RPMI7951 (cell line): ENCODE measurements around the gene NLN. TPM values are rescaled to one million over a fixed set of nuclear protein-coding genes. Genes with fewer than 3 reads are reported as not detected.
"Not testable (repeated sequence)": the region's sequence is repeated elsewhere in the genome, so short reads cannot be mapped to it uniquely, and the experiment has no call there.

Source experiments
- DNase-seq: peaks from one replicate; pipeline ENCODE4 v3.0.0-alpha.2; 2012; ENCODE audit warnings: low read depth
- total RNA-seq: library from RNA; depleted of rRNA; stranded (reverse); fragments of >200 nt; shearing (Covaris generic); gene quantifications from 2 replicates; pipeline ENCODE4 v1.2.3, GENCODE V29; 2014

NLN gene
- total RNA-seq, 1 experiment from 2014 or later: 24.6 TPM

DNA sequence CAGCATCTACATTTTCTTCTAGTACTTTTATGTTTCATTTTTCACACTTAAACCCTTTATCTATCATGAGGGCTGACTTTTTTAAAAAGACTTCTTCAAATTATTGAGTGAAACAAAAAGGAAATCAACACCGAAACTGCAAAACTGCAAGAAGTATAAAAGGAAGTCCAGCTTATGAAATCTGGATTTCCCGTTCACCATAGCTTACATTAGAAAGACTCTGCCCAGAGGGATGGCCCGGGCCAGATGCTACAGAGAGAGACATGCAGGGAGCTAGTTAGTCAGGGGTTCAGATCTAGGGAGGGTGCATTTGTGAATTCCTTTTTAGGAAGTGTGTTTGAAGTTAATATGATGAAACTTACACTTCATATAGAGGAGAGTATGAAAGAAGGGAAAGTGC, 10.0 kb downstream of the NLN start:
- not testable (repeated sequence) for DNase-seq

DNA sequence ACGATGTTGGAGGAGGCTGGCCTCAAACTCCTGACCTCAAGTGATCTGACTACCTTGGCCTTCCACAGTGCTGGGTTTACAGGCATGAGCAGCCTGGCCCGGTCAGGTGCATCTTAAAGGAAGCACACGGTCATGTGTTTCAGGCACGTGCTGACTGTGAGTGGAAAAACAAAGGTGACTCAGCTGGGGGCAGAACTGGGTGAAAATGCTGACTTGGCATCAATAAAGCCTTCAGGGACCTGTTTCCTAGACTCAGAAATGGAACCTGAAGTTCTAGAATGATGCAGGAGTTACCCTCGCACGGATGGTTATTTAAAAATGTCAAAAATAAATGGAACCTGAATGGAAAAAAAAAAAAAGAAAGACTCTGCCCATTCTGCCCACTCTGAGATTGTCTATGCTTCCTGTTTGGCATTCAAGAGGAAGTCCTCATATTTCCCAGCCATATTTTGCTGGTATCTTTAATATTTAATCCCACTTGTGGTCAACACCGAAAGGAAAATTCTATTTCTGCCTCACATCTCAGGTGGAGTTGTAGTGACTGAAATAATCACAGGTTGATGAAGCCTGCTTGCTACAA, 12.3 kb downstream of the NLN start:
- DNase-seq: not testable (repeated sequence)

DNA sequence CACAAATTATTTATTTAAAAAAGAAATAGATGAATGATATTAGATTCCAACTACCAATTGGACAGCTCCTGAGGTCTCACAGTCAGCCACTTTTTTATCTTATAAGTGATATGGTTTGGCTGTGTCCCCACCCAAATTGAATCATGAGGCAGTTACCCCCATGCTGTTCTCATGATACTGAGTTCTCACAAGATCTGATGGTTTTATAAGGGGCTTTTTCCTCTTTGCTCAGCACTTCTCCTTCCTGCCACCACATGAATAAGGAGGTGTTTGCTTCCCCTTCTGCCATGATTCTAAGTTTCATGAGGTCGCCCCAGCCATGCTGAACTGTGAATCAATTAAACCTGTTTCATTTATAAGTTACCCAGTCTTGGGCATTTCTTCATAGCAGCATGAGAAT, 12.9 kb downstream of the NLN start:
- no peak for DNase-seq

DNA sequence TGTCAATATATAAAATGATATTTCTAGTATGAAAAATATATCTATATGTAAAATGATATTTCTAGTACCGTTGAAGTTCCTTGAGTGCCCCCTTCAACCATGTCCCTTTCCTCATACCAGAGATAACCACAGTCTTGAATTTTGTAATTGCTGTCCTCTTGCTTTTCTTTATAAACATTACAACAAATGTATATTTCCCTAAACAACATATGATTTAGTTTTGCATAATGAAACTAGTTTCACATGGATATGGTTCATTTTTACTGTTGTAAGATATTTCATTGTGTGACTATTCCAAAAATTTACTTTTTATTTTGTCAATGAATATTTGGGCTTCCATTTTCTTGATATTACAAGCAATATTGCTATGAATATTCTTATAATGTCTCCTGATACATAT, 14.0 kb downstream of the NLN start:
- DNase-seq: no peak

DNA sequence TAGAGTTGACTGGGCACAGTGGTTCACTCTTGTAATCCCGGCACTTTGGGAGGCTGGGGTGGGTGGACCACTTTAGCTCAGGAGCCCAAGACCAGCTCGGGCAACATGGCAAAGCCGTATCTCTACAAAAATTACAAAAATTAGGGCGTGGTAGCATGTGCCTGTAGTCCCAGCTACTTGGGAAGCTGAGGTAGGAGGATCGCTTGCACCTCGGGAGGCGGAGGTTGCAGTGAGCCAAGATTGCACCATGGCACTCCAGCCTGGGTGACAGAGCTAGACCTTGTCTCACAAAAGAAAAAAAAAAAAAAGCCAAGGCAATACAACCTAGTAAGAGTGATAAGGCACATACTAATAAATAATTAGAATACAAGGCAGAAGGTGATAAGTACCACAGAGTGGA, 15.8 kb downstream of the NLN start:
- no peak for DNase-seq

DNA sequence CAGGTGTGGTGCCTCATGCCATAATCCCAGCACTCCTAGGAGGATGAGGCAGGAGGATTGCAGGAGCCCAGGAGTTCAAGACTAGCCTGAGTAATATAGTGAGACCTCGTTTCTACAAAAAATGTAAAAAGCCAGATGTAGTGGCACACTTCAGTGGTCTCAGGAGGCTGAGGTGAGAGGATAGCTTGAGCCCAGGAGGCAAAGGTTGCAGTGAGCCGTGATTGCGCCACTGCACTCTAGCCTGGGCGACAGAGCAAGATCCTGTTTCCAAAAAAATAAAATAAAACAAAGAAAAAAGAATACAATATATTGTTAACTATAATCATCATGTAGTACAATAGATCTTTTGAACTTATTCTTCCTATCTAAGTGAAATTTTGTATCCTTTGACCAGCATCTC, 16.3 kb downstream of the NLN start:
- DNase-seq: no peak

DNA sequence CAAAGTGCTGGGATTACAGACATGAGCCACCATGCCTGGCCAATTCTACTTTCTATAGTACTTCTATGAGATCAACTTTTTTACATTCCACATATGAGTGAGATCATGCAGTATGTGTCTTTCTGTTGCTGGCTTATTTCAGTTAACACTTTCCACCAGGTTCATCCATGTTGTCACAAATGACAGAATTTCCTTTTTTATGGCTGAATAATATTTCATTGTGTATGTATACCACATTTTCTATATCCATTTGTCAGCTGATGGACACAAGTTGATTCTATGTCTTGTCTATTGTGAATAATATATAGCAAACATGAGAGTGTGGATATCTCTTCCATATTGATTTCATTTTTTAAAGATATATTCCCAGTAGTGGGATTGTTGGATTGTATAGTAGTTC, 17.2 kb downstream of the NLN start:
- no peak for DNase-seq

DNA sequence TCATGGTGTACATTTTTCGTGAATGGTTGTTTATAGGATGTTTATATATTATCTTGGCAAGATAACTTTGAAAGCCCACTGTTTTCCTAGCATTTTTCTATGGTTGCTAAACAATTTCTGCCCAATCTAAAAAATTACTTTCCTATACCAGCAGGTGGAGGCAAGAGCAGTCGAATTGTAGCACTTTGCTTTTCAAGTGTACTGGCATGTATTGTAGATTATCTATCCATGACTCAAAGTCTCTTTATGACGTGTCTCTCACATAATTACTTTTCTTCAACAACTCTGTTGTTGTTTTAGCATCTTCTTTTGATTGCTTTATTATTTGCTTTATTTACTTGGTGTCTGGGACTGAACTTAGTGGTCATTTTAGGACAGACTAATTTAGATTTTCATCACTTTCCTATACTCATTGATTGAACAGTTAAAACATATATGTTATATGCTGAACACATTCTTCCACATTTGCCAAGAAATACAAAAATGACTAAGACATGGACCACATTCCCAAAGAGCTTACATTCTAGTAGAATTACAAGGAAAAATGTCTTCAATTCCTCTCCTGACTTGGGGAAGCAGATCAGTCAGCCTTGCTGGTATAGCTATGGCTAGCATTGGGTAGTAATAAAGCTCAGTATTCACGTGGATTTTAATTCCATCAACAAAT, 20.7 kb downstream of the NLN start:
- peak; percentile 63 for DNase-seq

DNA sequence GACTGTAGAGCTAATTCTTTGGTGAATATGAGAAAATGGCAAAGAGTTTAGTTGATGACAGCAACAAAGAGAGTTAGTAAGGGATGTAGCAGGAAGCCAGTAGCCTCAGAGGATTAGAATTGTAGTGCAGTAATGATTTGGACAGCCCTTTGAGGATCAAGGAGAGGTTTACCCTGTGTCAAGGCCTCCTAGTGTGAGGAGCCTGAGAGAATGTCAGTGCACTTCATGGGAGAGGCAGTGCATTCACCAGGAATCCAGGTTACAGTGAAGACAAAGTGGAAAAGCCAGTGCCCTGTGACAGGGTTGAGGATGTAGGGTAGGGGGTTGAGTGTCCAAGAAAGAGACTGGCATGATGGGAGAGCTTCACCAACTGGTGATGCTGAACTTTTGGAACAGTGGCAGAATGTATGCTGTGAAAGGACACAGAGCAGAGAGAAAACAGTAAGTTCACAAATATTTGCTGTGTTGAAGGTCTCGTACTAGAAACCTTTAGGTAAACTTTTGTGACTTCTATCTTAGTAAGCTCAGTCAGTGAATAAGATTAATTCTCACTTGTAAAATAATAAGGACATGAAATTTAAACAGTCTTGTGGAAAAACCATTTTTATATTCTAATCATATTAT, 27.3 kb downstream of the NLN start:
- no peak for DNase-seq

DNA sequence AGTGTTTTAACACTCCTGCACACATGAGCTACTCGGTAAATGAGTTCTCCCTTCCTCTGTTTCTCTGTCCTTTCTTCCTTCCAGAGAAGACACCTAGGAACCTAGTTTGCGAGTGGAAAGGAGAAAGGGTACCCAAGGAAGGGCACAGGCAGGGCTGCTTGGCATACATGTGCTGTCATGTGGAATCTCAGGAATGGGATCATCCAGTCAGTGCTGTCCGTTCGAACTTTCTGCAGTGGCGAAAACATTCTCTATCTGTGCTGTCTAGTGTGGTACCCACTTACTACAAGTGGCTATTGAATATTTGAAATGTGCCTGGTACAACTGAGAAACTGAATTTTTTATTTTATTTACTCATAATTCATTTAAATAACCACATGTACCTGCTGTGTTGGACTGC, 28.0 kb downstream of the NLN start:
- no peak for DNase-seq

DNA sequence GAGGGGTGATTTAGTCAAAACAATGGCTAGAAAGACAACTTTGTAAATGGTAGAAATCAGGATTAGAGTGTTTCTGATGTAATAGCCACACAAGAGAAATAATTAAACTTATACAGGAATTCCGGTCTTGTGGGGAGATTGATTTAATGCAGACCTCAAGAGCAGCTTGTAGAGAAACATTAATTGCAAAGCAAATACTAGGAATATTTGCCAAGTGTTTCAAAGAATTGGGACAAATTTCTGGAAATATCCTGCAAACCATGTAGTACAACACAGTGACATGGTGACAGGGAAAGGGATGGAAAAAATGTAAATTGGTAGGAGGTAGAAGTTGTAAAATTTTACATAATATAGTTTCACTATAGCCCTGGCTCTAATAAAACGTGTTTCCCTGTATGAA, 28.9 kb downstream of the NLN start:
- DNase-seq: no peak

DNA sequence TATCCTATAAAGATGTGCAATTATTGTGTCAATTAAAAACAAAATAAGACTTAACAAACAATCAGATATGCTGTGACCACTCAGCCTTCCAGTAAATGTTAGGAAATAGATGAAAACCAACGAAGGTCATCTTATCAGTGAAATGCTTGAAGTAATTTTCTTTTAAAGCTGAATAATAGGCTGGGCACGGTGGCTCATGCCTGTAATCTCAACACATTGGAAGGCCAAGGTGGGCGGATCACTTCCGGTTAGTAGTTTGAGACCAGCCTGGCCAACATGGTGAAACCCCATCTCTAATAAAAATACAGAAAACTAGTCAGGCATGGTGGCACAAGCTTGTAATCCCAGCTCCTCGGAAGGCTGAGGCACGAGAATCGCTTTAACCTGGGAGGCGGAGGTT, 31.2 kb downstream of the NLN start:
- no peak for DNase-seq

DNA sequence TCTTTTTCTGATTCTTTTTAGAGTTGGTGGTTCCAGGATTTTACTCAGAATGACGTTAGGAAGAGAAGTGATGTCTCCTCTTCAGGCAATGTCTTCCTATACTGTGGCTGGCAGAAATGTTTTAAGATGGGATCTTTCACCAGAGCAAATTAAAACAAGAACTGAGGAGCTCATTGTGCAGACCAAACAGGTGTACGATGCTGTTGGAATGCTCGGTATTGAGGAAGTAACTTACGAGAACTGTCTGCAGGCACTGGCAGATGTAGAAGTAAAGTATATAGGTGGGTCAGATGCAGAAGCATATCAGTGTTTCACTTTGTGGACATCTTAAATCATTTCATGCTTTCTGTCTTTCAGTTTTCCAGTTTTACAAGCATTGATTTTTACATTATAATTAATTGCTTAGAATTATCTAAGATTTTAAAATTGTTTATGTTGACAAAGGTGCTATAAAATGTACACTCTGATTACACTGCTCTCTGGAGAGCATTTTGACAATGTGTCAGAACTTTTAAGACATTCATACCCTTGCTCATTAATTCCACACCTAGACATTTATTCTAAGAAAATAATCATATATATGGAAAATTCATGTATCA, 36.6 kb downstream of the NLN start:
- no peak for DNase-seq

DNA sequence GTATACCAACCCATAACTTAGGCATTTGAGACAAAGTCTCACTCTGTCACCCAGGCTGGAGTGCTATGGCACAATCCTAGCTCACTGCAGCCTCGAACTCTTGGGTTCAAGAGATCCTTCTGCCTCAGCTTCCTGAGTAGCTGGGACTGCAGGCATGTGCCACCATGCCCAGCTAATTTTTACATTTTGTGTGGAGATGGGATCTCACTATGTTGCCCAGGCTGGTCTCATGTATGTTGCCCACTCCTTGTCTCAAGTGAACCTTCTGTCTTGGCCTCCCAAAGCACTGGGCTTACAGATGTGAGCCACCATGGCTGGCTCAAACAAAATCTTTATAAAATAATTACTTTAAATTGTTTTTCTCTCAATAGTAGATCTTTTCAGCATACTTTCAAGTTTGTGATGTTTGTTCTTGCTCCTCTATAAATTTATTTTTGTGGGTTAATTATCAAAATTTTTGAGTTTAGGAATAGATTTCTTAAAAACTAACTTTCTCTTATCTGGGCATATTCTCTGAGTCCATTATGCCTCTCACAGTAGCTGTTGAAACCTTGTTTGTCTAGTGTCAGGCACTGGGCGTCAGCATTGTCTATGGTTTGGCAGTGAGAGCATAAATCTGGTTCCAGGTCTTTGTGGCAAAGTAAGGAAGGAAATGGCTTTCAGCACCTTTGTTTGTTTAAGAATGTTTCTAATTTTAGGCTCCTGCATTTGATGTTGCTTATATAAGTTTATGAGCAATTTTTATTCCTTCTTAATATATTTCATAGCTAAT, 38.7 kb downstream of the NLN start:
- DNase-seq: peak; percentile 40

DNA sequence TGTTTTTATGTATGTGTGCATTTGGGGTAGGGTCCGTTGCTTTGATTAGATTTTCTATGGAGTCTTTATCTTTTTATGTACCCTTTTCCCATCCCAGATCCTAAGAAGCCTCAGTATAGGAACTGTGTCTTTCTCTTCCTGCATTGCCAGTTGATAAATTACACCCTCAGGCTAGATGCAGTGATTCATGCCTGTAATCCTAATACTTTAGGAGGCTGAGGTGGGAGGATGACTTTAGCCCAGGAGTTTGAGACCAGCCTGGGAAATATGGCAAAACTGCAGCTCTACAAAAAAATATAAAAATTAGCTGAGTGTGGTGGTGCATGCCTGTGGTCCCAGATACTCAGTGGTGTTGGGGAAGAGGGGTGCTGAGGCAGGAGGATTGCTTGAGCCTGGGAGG, 40.2 kb downstream of the NLN start:
- peak; percentile 57 for DNase-seq

DNA sequence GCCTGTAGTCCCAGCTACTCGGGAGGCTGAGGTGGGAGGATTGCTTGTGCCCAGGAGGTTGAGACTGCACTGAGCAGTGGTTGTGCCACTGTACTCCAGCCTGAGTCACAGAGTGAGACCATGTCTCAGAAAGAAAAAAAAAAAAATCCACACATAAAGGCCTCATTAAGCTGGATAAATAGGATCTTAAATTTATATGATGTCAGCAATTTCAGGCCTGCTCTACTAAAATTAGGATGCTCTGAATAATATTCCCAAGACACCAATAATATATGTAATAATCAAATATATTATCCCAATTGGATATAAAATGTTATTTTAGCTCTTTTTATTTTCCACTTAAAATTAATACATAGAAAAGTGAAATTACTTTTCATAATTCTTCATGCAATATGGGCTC, 43.6 kb downstream of the NLN start:
- no peak for DNase-seq

DNA sequence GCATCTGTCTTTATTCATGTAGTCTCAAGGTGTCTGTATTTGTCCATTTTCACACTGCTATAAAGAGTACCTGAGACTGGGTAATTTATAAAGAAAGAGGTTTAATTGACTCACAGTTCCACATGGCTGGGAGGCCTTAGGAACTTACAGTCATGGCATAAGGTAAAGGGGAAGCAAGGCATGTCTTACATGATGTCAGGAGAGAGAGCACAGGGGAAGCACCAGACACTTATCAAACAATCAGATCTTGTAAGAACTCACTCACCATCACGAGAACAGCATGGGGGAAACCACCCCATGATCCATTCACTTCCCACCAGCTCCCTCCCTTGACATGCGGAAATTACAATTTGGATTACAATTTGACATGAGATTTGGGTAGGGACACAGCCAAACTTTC, 44.2 kb downstream of the NLN start:
- no peak for DNase-seq

DNA sequence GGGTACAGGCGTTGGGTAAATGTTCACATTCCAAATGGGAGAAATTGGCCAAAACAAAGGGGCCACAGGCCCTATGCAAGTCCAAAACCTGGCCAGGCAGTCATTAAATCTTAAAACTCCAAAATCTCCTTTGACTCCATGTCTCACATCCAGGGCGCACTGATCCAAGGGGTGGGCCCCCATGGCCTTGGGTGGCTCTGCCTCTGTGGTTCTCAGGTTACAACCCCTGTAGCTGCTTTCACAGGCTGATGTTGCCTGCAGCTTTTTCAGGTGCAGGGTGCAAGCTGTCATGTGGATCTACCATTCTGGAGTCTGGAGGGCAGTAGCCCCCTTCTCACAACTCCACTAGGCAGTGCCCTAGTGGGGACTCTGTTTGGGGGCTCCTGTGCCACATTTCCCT, 44.8 kb downstream of the NLN start:
- no peak for DNase-seq

DNA sequence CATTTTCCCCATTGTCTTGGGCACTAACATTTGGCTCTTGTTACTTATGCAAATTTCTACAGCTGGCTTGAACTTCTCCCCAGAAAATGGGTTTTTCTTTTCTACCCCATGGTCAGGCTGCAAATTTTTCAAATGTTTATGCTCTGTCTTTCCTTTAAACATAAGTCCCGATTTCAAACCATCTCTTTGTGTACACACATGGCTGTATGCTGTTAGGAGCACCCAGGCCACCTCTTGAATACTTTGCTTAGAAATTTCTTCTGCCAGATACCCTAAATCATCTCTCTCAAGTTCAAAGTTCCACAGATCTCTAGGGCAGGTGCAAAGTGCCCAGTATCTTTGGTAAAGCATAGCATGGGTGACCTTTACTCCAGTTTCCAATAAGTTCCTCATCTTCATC, 45.6 kb downstream of the NLN start:
- peak; percentile 6 for DNase-seq

DNA sequence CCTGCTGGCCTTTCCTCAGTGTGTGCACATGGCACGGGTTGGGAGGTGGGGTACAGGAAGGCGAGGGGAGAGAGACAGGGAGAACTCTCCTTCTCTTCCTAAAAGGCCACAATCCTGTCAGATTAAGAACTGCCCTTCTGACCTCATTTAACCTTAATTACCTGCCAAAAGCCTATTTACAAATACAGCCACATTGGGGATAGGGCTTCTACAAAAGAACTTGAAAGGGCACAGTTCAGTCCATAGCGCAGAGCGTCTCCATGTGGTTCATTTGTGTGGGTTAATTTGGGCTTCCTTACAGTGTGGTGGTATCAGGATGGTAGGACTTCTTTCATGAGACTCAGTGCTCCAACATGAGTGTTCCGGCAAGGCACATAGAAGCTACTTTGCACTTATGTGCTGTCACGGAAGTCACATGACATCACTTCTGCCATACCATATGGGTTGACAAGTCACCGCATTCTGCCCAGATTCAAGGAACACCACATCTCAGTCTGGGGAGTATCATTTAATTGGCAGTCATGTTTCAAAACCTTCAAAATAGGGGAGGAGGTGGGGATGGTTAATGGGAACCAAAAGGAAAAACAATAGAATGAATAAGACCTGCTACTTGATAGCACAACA, 46.8 kb downstream of the NLN start:
- DNase-seq: no peak

DNA sequence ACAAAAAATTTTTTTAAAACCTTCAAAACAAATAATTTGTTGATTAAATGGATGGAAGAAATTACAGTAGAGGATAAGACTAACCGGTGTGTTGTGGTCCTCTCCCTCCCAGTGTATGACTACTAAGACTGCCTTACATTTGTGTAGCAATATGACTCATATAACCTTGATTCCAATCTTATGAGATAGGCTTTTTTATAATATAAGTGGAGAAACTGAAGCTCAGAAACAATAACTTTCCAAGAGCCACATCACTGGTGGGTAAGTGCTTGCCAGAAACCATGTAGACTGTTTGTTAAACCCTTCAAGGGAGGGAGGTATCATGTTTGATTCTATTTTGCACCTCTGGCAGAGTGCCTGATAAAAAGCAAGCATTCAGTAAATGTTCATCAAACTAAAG, 47.5 kb downstream of the NLN start:
- peak; percentile 50 for DNase-seq

DNA sequence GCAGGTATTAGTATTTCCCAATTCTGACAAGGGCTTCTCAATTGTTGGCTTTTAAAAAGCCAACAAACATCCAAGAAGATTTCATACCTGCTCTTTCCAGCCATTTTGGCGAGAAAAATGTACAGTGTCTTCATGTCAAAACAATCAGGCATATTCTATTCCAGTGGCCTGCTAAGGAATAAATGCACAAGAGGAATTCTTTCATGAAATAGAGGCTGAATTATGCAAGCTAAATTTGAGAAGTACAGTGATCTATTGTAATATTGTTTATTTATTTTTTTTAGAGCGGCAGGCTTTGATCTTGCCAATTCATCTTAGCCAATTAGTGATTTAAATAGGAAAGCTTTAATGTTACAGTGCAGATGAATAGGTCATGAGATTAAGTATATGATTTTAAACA, 49.3 kb downstream of the NLN start:
- no peak for DNase-seq
